Measurements from ENCODE around the gene OCSTAMP.

OCSTAMP gene

GRCh38 chr20:46573234-46573633 lies 22.8 kb upstream of the OCSTAMP start:
- DNase-seq, result no peak

GRCh38 chr20:46572790-46573189 lies 22.3 kb upstream of the OCSTAMP start:
- DNase-seq, result no peak

- no peak for DNase-seq
These were observed 21.7 kb upstream of the OCSTAMP start for GRCh38 chr20:46572153-46572552.

- DNase-seq, result no peak
These were observed 21.0 kb upstream of the OCSTAMP start for GRCh38 chr20:46571418-46571817.

GRCh38 chr20:46570956-46571355 lies 20.5 kb upstream of the OCSTAMP start:
- DNase-seq, result no peak

GRCh38 chr20:46569961-46570360 lies 19.5 kb upstream of the OCSTAMP start:
- no peak for DNase-seq

GRCh38 chr20:46568570-46569129 lies 18.2 kb upstream of the OCSTAMP start:
- peak; percentile 88 for DNase-seq

GRCh38 chr20:46566125-46566524 lies 15.7 kb upstream of the OCSTAMP start:
- DNase-seq, result no peak

GRCh38 chr20:46564241-46564957 lies 13.9 kb upstream of the OCSTAMP start:
- no peak for DNase-seq

- DNase-seq, result peak; percentile 42
These were observed 13.4 kb upstream of the OCSTAMP start for GRCh38 chr20:46563860-46564221.

- DNase-seq, result no peak
These were observed 12.9 kb upstream of the OCSTAMP start for GRCh38 chr20:46563170-46563859.

GRCh38 chr20:46562373-46563169 lies 12.1 kb upstream of the OCSTAMP start:
- peak; percentile 87 for DNase-seq

- DNase-seq, result no peak
These were observed 11.5 kb upstream of the OCSTAMP start for GRCh38 chr20:46562009-46562372.

- peak; percentile 56 for DNase-seq
These were observed 9.4 kb upstream of the OCSTAMP start for GRCh38 chr20:46559685-46560440.

- no peak for DNase-seq
These were observed 8.5 kb upstream of the OCSTAMP start for GRCh38 chr20:46559001-46559400.

- DNase-seq, result no peak
These were observed 8.1 kb upstream of the OCSTAMP start for GRCh38 chr20:46558511-46558959.

- DNase-seq, result no peak
These were observed 6.9 kb upstream of the OCSTAMP start for GRCh38 chr20:46557231-46557956.

GRCh38 chr20:46555370-46555956 lies 5.0 kb upstream of the OCSTAMP start:
- no peak for DNase-seq

- no peak for DNase-seq
These were observed 4.4 kb upstream of the OCSTAMP start for GRCh38 chr20:46554828-46555227.

GRCh38 chr20:46553926-46554325 lies 3.5 kb upstream of the OCSTAMP start:
- no peak for DNase-seq

Measured in hematopoietic multipotent progenitor cell treated with erythropoietin and hydrocortisone succinate and interleukin-3 and kit ligand, for 6 days (in vitro differentiated cells).